Thyroid gland (tissue), 4 donors: Measurements from ENCODE around the gene LRRFIP1. TPM values are rescaled to one million over a fixed set of nuclear protein-coding genes. Genes with fewer than 3 reads are reported as not detected.

Experiments
- DNase-seq, 2 donors: peaks; one replicate each; pipeline ENCODE4 v3.0.0-alpha.2; 2019
- H3K27ac ChIP-seq, 3 donors: fragments of 200-600 bp; sonication (generic); 1 replicate in 2 of 3; 2 replicates in 1 of 3; pipeline ENCODE4 v1.5.1; 2016 to 2019; ENCODE audit warnings: mild to moderate bottlenecking in 1 of 3, moderate library complexity in 1 of 3
- H3K27me3 ChIP-seq: fragments of 200-600 bp; sonication (generic); one replicate; pipeline ENCODE4 v1.5.1; 2019
- H3K36me3 ChIP-seq, 2 donors: fragments of 200-600 bp; sonication (generic); one replicate each; pipeline ENCODE4 v1.5.1; 2016 to 2019
- H3K4me1 ChIP-seq, 2 donors: fragments of 200-600 bp; sonication (generic); one replicate each; pipeline ENCODE4 v1.5.1; 2017 to 2019
- H3K4me3 ChIP-seq, 3 donors: fragments of 200-600 bp; sonication (generic); replicated peaks in 1 of 3; 1 replicate in 2 of 3; 2 replicates in 1 of 3; pipeline ENCODE4 v1.5.1; 2016; ENCODE audit warnings: mild to moderate bottlenecking in 1 of 3
- H3K9me3 ChIP-seq: fragments of 200-600 bp; sonication (generic); one replicate; pipeline ENCODE4 v1.5.1; 2017
- POLR2A ChIP-seq, 2 donors: fragments of 450-650 bp; IDR thresholded peaks; one replicate each; pipeline ENCODE4 v1.6.1; 2017; ENCODE audit warnings: antibody characterized with exemption in 2 of 2, mild to moderate bottlenecking in 2 of 2, moderate library complexity in 1 of 2
- WGBS, 2 donors: methylation state at CpG; one replicate each; pipeline ENCODE4 v1.1.5; 2017; 5-methylcytosine and 5-hydroxymethylcytosine counted together
- intact Hi-C: fragments of 100-400 bp; cut with DNase I; formaldehyde crosslinking; loops from one replicate; pipeline ENCODE4 v1.15.1; 2023
- total RNA-seq, 4 donors: library from RNA; depleted of rRNA; stranded (reverse); fragments of >200 nt; gene quantifications; one replicate each; pipeline ENCODE4 v1.2.3, GENCODE V29; 2016
- TF ChIP-seq, protein P1 (sequence below), 6 experiments: fragments of 200-600 bp in 3 of 6; fragments of 450-650 bp in 3 of 6; sonication (generic) in 3 of 6; IDR thresholded peaks; one replicate each; pipeline ENCODE4 v1.5.1; 2016 to 2019; ENCODE audit warnings: antibody characterized with exemption in 6 of 6, mild to moderate bottlenecking in 2 of 6, inconsistent platforms in 1 of 6, moderate library complexity in 1 of 6

LRRFIP1 gene
- total RNA-seq, 4 donors from 2014 or later: 76.1 to 113 (median 96.6) TPM

DNA sequence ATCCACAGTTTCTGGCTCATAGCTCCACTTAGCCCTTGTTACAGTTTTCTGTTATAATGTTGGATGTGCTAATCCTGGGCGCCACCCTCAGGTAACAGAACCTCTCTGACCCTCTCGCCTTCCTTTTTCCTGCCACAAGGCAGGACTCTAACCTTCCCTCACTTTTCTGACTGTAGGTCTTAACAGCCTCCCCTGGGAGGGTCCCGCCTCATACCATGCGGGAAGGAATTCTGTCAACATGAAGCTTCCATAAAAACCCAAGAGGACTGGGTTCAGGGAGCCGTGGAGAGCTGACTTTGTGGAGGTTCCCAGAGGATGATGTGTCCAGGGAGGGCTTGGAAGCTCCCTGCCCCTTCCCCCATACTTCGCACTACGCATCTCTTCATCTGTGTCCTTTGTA lies 25.0 kb upstream of the LRRFIP1 start:
- H3K4me3 ChIP-seq: no peak overlapping the region
- TF ChIP-seq, protein P1, sequence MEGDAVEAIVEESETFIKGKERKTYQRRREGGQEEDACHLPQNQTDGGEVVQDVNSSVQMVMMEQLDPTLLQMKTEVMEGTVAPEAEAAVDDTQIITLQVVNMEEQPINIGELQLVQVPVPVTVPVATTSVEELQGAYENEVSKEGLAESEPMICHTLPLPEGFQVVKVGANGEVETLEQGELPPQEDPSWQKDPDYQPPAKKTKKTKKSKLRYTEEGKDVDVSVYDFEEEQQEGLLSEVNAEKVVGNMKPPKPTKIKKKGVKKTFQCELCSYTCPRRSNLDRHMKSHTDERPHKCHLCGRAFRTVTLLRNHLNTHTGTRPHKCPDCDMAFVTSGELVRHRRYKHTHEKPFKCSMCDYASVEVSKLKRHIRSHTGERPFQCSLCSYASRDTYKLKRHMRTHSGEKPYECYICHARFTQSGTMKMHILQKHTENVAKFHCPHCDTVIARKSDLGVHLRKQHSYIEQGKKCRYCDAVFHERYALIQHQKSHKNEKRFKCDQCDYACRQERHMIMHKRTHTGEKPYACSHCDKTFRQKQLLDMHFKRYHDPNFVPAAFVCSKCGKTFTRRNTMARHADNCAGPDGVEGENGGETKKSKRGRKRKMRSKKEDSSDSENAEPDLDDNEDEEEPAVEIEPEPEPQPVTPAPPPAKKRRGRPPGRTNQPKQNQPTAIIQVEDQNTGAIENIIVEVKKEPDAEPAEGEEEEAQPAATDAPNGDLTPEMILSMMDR (IDR thresholded peaks at IDR 0.05): no peak
- TF ChIP-seq POLR2A (IDR thresholded peaks at IDR 0.05): no peak
- WGBS, 2 donors: 90 to 93% methylated on average over 7 of the region's 7 CpGs
- no peaks in the 10 kb centered on the region for H3K9me3 ChIP-seq
- intact Hi-C loops: no loop called here
- no peaks in the 10 kb centered on the region for H3K27me3 ChIP-seq
- no peak for DNase-seq
- H3K27ac ChIP-seq: no peak overlapping the region
- peaks cover 10 to 12% of the 10 kb centered on the region in 2 donors for H3K4me1 ChIP-seq
- no peaks in the 10 kb centered on the region for H3K36me3 ChIP-seq

DNA sequence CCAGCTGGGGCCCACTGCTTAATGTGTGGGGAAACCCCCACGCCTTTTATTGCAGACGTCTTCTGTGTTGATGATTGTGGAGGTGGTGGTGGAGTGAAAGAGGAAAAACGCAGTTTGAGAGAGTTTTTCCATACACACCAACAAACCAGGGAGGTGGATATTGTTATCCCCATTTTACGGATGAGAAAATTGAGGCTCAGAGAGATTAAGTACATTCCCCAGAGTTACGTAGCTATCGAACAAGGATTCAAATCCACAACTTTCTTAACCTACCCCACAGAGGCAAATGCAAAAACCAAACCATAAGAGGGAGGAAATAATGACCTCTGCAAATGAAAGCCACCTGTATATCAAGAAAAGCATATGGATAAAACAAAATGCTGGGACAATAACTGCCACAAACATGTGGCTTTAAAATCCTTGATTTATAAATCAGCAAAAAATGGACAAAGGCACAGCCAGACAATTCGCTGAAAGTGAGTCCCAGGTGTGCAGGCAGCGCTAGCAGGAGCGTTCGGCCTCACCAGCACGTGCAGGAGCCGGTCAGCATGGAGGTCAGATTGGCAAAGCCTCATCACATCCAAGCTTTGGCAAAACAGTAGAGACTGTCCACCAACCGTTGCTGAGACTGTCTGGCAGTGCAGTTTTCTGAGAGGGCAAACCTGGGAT lies 24.2 kb upstream of the LRRFIP1 start:
- WGBS, 2 donors: 73 to 78% methylated on average over 13 of the region's 13 CpGs
- no peaks in the 10 kb centered on the region for H3K36me3 ChIP-seq
- no peak overlapping the region for H3K4me3 ChIP-seq
- H3K27me3 ChIP-seq: no peaks in the 10 kb centered on the region
- peak overlapping the region in 2 of 3 donors; percentile 55 to 80 for H3K27ac ChIP-seq
- intact Hi-C loops: no loop called here
- TF ChIP-seq, protein P1 (IDR thresholded peaks at IDR 0.05): no peak
- TF ChIP-seq POLR2A (IDR thresholded peaks at IDR 0.05): no peak
- no peak for DNase-seq
- no peaks in the 10 kb centered on the region for H3K9me3 ChIP-seq
- H3K4me1 ChIP-seq: peaks cover 10 to 12% of the 10 kb centered on the region in 2 donors

GRCh38 chr2:237603718-237604362 lies 23.5 kb upstream of the LRRFIP1 start:
- Histone ChIP-seq H3K36me3 (no peaks in the 10 kb centered on the region), H3K27me3 (no peaks in the 10 kb centered on the region), H3K9me3 (no peaks in the 10 kb centered on the region), H3K4me1 (peaks cover 10 to 12% of the 10 kb centered on the region in 2 donors), H3K27ac (peak overlapping the region; percentile 50 to 80 (median 55)), H3K4me3 (no peak overlapping the region)
- peak in 1 of 2 donors; percentile 63 for TF ChIP-seq POLR2A (IDR thresholded peaks at IDR 0.05)
- TF ChIP-seq, protein P1 (IDR thresholded peaks at IDR 0.05): no peak
- peak; percentile 34 to 40 for DNase-seq
- 16 to 17% methylated on average over 15 of the region's 15 CpGs for WGBS, 2 donors
- intact Hi-C loops: no loop called here

- peak overlapping the region in 2 of 3 donors; percentile 55 to 80 for H3K27ac ChIP-seq
- intact Hi-C loops: no loop called here
- DNase-seq: no peak
These were observed 23.0 kb upstream of the LRRFIP1 start for GRCh38 chr2:237604391-237604790.

More at GRCh38 chr2:237604391-237604790, 23.0 kb upstream of the LRRFIP1 start:
- TF ChIP-seq, protein P1 (IDR thresholded peaks at IDR 0.05): no peak
- no peak for TF ChIP-seq POLR2A (IDR thresholded peaks at IDR 0.05)
- peaks cover 10 to 12% of the 10 kb centered on the region in 2 donors for H3K4me1 ChIP-seq
- no peaks in the 10 kb centered on the region for H3K9me3 ChIP-seq
- 88 to 94% methylated on average over 11 of the region's 11 CpGs for WGBS, 2 donors
- H3K27me3 ChIP-seq: no peaks in the 10 kb centered on the region
- H3K4me3 ChIP-seq: no peak overlapping the region
- H3K36me3 ChIP-seq: no peaks in the 10 kb centered on the region
